Endometrial microvascular endothelial cells (primary cell): ENCODE measurements around the gene EPAS1. TPM values are rescaled to one million over a fixed set of nuclear protein-coding genes. Genes with fewer than 3 reads are reported as not detected.

ENCODE experiments used
- in situ Hi-C: cut with HindIII; loops from 2 replicates; pipeline ENCODE4 v1.10.0; 2017; ENCODE audit warnings: low sequenced_read_pairs, low pct_unique_long_range_greater_than_20kb; ENCODE audit errors: inconsistent ontology term
- total RNA-seq: library from RNA; depleted of rRNA; stranded (reverse); fragments of >200 nt; gene quantifications from one replicate; pipeline ENCODE4 v1.2.3, GENCODE V29; 2015; ENCODE audit errors: inconsistent ontology term

The EPAS1 gene
- total RNA-seq, 1 donor from 2014 or later: 254 TPM

GRCh38 chr2:46404181-46404759 is 107.1 kb downstream of the EPAS1 start:
- in situ Hi-C loops: no loop called here

DNA sequence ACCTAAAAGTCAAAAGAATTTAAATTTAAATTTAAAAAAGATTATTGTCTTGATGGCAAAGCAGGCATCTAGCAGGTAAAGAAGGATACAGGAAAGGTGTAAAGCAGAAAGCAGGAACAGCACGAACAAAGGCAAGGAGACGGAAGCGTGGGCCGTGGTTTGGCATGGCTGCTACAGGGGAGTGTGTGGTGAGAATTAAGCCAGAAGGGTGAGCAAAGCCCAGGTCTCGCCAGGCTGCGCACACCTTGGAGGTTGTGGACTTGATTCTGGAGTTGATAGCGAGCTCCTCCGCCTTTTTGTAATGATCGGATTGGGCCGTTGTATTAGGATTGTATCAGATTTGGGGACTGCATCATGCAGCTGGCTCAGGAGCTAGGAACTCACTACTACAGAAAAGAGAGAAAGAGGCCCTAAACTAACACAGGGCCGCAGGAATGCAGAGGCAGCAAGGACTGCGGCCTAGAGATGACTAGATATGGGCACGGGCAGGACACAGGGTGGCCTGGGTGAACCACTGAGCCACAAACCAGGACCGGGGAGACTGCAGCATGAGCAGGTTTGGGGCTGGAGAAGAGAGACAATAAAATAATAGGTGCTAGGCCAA is 110.7 kb downstream of the EPAS1 start:
- in situ Hi-C loops: no loop called here

DNA sequence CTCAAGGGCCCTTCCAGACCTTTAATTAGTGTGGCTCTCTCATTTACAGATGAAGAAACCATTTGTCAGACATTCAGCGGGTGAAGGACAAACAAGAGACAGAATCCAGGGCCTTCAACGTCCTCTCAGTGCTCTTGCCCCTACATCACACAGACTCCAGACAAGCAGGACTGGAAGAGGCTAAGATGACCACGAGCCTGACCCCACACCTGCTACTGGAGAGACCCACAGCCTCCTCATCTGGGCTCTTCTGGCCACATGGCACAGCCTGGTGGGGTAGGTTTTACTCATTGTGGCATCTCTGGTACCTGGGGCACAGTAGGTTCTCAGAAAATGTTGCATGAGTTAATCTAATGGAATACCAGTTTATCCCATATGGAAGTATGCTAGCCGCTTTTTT is 112.5 kb downstream of the EPAS1 start:
- in situ Hi-C loops: no loop called here

DNA sequence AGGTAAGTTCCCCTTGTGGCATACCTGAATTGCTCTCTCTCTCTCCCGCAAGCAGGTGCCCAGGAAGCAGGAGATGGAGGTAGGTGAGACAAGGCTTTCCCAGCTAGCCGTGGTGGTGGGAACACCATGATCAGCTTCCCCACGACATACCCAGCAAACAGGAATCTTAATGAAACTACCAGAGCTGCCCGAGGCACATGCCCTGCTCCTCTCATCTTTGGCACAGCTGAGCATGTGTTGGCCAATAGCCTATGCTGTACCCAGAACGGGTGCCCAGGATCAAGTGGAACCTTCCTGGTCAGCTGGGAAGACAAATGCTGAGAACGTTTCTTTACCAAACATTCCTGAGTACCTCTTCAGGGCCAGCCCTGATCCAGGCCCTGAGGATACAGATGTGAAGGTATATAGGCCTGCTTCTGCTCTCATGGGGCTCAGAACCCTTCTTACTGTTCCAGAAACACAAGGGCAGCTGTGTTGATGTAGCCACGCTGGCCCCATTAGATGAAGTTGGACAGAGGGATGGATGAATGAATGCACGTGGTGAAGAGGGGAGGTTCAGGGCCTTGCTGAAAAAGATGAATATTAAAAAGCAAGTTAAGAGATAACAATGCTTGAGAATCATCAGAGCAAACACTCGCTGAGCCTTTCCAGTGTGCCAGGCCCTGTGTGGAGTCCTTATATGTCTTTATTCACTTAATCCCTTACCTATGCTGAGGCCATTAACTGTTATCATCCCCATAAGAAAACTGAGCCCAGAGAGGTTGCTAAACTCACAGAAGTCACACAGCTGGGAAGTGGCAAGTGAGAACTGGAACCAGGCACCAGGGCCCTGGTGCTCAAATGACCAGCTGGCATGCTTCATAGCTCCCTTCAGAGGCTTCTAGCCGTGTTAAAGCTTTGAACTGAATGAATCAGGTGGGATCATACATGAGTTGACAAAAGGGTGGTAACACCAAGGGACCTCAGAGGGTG is 113.4 kb downstream of the EPAS1 start:
- in situ Hi-C loops: no loop called here

DNA sequence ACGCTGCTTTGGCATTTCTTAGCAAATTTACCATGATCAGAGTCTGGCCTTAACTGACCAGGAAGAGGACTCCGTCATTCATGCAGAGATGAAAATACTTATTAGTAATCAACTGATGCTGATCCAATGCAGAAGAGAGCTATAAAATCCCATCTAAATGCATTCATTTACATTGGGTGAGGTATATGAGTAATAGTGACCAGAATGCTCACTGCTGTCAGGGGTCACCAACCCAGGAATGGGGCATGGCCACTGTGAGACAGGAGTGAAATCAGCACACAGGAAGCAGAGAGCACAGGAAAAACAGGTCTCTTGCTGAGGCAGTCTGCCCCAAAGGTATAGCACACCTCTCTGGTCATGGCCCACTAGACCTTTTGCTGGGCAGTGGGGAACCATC is 114.0 kb downstream of the EPAS1 start:
- in situ Hi-C loops: no loop called here

- in situ Hi-C loops: no loop called here
These were observed 114.8 kb downstream of the EPAS1 start for GRCh38 chr2:46411985-46412384.

- in situ Hi-C loops: no loop called here
These were observed 115.9 kb downstream of the EPAS1 start for GRCh38 chr2:46413111-46413510.

GRCh38 chr2:46413631-46414030 is 116.4 kb downstream of the EPAS1 start:
- in situ Hi-C loops: no loop called here

GRCh38 chr2:46414701-46415100 is 117.5 kb downstream of the EPAS1 start:
- in situ Hi-C loops: no loop called here

GRCh38 chr2:46416280-46416679 is 119.1 kb downstream of the EPAS1 start:
- in situ Hi-C loops: no loop called here

- in situ Hi-C loops: no loop called here
These were observed 119.7 kb downstream of the EPAS1 start for GRCh38 chr2:46416739-46417403.

DNA sequence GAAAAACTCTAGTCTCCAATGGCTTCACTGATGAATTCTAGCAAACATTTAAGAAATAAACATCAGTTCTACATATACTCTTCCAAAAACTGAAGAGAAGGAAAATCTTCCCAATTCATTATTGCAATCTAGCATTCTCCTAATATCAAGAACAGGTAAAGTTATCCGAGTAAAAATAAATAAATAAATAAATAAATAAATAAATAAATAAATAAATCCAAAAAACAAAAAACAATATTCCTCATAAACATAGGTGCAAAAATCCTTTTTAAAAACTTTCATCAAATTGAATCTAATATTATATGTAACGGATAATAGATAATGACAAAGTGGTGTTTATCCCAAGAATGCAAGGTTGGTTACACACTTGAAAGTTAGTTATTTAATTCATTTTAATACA is 123.7 kb downstream of the EPAS1 start:
- in situ Hi-C loops: no loop called here

DNA sequence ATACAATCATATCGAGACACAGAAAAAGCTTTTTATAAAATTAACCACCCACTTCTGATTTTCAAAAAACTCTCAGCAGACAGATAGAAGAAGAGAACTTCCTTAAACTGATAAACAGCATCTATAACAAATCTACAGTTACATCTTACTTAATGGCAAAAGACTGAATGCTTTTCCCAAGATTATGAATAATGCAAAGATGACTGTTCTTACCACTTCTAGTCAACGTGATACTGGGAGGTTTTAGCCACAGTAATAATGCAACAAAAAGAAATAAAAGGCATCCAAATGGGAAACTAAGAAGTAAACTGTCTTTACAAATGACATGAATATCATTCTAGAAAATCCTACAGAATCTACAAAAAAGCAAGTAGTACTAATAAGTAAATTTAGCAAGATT is 124.2 kb downstream of the EPAS1 start:
- in situ Hi-C loops: no loop called here

- in situ Hi-C loops: no loop called here
These were observed 125.6 kb downstream of the EPAS1 start for GRCh38 chr2:46422717-46423394.

DNA sequence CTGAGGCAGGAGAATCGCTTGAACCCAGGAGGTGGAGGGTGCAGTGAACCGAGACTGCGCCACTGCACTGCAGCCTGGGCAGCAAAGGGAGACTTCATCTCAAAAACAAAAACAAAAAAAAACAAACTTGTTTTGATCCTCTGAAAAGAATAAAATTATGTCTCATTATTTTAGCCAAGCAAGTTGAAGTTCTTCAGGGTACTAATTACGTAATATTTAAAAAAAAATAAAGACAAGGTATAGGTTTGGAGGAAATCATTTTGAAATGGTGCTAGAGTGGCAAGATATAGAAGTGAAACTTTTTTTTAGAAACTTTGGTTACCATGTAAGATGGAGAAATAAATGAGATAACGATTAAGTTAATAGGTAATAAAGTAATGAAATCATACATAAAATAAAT is 127.7 kb downstream of the EPAS1 start:
- in situ Hi-C loops: no loop called here

DNA sequence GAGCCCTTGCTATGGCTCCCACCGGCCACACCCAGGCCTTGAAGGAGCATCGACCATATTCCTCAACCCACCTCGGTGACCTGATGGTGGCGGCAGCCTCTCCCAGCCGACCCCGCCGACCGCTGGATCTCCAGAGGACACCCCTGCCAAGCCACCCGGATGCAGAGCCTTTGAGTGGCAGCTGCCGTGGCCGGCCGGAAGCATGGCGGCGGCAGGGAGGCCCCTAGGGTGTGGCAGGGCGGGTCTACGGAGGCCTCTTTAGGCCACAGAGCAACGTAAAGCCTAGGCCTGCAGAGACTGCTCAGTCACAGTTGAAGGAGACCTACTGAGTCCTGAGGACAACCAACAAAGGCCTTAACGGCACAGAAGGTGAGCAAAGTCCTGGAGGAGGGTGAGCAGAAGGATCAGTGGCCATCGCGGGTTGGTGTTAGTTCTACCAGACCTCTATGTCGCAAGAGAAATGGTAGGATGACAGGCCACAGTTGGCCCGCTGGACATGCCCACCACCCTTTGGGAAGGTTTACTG is 131.8 kb downstream of the EPAS1 start:
- in situ Hi-C loops: no loop called here

- in situ Hi-C loops: no loop called here
These were observed 133.2 kb downstream of the EPAS1 start for GRCh38 chr2:46430413-46430812.

DNA sequence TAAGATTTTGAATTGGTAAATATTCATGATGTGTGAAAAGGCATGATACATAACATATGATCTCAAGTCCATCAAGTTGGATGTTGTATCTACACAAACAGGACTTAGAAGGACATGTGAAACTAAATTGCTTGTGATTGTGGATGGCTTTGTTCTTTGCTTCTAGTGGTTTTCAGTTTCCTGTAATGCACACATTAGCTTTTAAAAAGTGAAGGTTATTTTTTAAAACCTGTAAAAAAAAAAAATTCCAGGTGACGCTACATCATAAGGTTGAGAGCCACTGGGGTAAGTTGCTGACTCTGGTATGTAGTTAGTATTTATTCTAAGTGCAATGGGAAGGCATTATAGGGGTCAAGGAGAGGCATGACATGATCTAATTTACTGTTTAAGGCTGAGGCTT is 133.8 kb downstream of the EPAS1 start:
- in situ Hi-C loops: no loop called here
